Skeletal muscle tissue (tissue), 4 donors: ENCODE measurements around the gene OAS3. TPM values are rescaled to one million over a fixed set of nuclear protein-coding genes. Genes with fewer than 3 reads are reported as not detected.

Experiments
- H3K27ac ChIP-seq: one replicate; pipeline ENCODE4 v1.7.0; 2013; ENCODE audit warnings: mild to moderate bottlenecking, low read depth, low read length, inconsistent platforms
- H3K27me3 ChIP-seq, 3 donors: one replicate each; pipeline ENCODE4 v1.7.0; 2013; ENCODE audit warnings: low read length in 3 of 3; ENCODE audit not compliant: control insufficient read depth in 3 of 3, insufficient read depth in 3 of 3
- H3K36me3 ChIP-seq, 3 donors: one replicate each; pipeline ENCODE4 v1.7.0; 2013; ENCODE audit warnings: low read length in 3 of 3; ENCODE audit not compliant: control insufficient read depth in 3 of 3, insufficient read depth in 3 of 3
- H3K4me1 ChIP-seq, 3 donors: one replicate each; pipeline ENCODE4 v1.7.0; 2013; ENCODE audit warnings: low read length in 3 of 3, mild to moderate bottlenecking in 3 of 3; ENCODE audit not compliant: control insufficient read depth in 3 of 3, insufficient read depth in 3 of 3
- H3K4me3 ChIP-seq, 3 donors: one replicate each; pipeline ENCODE4 v1.7.0; 2013; ENCODE audit warnings: low read length in 3 of 3
- H3K9ac ChIP-seq, 3 donors: one replicate each; pipeline ENCODE4 v1.7.0; 2013; ENCODE audit warnings: low read length in 3 of 3, mild to moderate bottlenecking in 3 of 3, moderate library complexity in 2 of 3, low read depth in 1 of 3
- H3K9me3 ChIP-seq, 3 donors: one replicate each; pipeline ENCODE4 v1.7.0; 2013; ENCODE audit warnings: low read length in 3 of 3; ENCODE audit not compliant: control insufficient read depth in 3 of 3
- total RNA-seq: library from RNA; depleted of rRNA; stranded (reverse); fragments of >200 nt; gene quantifications from one replicate; pipeline ENCODE4 v1.2.3, GENCODE V29; 2014
- donor health status: Osteomylitis.

Gene OAS3
- total RNA-seq, result 6.3 TPM

DNA sequence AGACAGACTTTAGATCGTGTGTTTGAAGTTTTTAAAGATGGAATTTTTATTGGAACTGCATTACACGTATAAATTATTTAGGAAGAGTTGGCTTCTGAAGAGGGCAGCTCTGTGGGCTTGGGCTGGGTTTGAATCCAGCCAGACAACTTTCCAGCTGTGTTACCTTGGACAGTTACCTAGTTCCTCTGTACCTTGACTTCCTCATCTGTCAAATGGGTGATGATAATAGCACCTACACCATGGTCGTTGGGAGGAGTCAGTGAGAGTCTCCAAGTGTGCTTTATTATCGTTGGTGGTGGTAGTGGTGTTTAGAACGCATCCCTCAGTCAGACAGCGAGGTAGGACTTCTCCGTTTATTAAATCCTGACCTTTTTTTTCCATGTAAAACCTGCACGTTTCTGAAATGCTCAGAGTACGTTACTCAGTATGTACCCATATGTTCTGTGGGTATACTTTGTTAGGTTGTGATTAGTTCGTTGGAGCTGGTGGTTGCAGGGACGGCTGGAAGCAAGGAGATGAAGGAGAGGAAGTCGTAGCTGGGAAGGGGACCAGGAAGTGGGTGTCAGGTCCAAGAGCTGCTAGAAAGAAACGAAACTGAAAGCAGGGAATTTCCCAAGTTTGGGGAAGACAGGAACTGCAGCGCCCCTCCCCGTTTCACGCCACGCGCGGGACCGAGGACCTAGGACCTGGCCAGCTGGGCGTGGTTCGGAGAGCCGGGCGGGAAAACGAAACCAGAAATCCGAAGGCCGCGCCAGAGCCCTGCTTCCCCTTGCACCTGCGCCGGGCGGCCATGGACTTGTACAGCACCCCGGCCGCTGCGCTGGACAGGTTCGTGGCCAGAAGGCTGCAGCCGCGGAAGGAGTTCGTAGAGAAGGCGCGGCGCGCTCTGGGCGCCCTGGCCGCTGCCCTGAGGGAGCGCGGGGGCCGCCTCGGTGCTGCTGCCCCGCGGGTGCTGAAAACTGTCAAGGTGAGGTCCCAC, at the start of gene OAS3:
OAS3 (plus strand) TSS at position 734 of the 979 bp plus-strand sequence; CDS start at position 791, 57 bp downstream.
- Histone ChIP-seq H3K36me3 (peaks cover 0 to 2% (median 0%) of the 10 kb centered on the region in 3 donors), H3K4me3 (peak within 1 kb of the TSS; percentile 74 to 88 (median 79)), H3K27me3 (peaks cover 0 to 10% (median 0%) of the 10 kb centered on the region in 3 donors), H3K9ac (peak within 1 kb of the TSS; percentile 47 to 82 (median 81)), H3K4me1 (peaks cover 10 to 25% (median 12%) of the 10 kb centered on the region in 3 donors), H3K9me3 (no peaks in the 10 kb centered on the region), H3K27ac (peak within 1 kb of the TSS; percentile 32)

DNA sequence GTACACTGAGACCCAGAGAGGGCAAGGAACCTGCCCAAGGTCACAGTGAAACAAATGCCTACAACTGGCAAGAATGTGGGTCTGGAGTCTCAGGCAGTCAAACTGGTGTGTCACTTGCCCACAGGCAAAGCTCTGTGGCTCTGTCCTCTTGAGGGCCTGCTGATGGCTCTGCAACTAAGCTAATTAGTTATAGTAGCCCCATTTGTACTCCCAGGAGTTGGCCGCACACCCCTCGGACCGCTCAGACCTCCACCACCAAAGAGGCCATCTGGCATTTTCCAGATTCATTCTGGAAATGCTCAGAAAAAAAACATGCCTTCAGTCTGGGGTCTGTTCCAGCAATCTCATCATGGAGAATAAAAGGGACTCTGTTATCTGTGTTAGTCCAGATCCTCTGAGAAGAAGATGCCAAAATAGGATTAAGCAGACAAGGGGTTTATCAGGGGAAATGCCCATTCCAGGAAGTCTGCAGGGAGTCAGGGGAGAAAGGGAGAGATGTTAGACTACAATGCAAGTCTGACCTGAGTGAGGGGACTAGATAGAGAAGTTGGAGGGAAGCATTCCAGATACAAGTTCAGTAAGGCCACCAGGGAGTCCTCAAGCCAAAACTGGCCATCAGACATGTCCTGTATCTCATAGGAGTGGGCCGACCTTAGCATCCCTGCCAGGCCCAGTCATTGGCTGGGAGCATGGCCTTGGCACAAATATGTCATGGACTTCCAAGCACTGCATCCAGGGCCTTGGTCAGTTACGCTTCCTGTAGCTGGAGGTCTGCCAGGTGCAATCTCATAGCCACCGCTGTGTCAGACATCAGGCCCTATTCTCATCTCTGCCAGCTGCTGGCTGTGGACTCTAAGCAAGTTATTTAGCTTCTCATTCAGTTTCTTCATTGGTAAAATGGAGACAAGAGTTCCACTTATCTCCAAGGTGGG, 46.9 kb upstream of the OAS3 start:
- Histone ChIP-seq H3K4me3 (no peak overlapping the region), H3K27me3 (peaks cover 0 to 4% (median 0%) of the 10 kb centered on the region in 3 donors), H3K27ac (no peak overlapping the region), H3K36me3 (no peaks in the 10 kb centered on the region), H3K4me1 (no peaks in the 10 kb centered on the region), H3K9me3 (peaks cover 0 to 2% (median 0%) of the 10 kb centered on the region in 3 donors), H3K9ac (no peak overlapping the region)

DNA sequence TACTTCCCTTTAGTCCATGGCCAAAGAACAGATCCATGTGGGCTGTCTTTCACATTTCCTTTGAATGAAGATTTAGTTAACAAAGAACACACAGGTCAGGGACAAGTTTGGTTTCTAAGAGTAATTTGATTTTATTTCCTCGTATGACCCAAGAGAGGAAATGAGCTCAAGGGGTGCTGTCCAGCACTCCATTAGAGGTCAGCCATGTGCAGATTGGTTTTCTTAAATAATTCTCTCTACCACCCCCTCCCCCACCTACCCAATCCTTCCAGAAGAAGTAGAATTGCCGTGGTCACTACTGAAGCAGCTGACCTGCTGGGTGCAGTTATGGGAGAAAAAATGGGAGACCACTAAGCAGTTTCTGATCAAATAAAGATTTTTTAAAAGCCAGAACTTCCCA, 45.4 kb upstream of the OAS3 start:
- H3K27ac ChIP-seq, result no peak overlapping the region
- H3K4me1 ChIP-seq, result no peaks in the 10 kb centered on the region
- H3K27me3 ChIP-seq, result peaks cover 0 to 12% (median 0%) of the 10 kb centered on the region in 3 donors
- no peak overlapping the region for H3K4me3 ChIP-seq
- H3K9ac ChIP-seq, result no peak overlapping the region
- no peaks in the 10 kb centered on the region for H3K9me3 ChIP-seq
- no peaks in the 10 kb centered on the region for H3K36me3 ChIP-seq

DNA sequence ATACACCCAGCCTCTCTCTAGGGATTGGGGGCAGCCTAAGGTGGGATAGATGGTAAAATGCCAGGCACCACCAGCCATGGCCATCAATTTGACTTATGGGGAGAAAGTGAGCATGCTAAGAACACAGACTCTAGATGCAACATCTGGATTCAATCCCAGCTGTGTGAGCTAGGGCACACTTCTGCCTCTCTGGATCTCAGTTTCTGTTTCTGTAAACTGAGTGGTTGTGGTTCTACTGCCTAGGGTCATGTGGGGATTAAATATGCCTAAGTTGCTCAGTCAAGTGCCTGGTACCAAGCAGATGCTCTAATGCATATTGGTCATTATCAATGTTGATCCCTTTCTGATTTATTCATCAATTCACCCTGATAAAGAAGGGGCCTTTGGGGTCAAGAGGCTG, 44.1 kb upstream of the OAS3 start:
- no peaks in the 10 kb centered on the region for H3K9me3 ChIP-seq

GRCh38 chr12:112898380-112898779, 39.9 kb upstream of the OAS3 start:
- peaks cover 0 to 19% (median 0%) of the 10 kb centered on the region in 3 donors for H3K27me3 ChIP-seq

More for the DNA sequence above, 44.1 kb upstream of the OAS3 start:
- H3K27ac ChIP-seq, result no peak overlapping the region
- no peaks in the 10 kb centered on the region for H3K4me1 ChIP-seq
- no peaks in the 10 kb centered on the region for H3K36me3 ChIP-seq
- H3K4me3 ChIP-seq, result no peak overlapping the region
- no peak overlapping the region for H3K9ac ChIP-seq
- peaks cover 0 to 22% (median 0%) of the 10 kb centered on the region in 3 donors for H3K27me3 ChIP-seq

DNA sequence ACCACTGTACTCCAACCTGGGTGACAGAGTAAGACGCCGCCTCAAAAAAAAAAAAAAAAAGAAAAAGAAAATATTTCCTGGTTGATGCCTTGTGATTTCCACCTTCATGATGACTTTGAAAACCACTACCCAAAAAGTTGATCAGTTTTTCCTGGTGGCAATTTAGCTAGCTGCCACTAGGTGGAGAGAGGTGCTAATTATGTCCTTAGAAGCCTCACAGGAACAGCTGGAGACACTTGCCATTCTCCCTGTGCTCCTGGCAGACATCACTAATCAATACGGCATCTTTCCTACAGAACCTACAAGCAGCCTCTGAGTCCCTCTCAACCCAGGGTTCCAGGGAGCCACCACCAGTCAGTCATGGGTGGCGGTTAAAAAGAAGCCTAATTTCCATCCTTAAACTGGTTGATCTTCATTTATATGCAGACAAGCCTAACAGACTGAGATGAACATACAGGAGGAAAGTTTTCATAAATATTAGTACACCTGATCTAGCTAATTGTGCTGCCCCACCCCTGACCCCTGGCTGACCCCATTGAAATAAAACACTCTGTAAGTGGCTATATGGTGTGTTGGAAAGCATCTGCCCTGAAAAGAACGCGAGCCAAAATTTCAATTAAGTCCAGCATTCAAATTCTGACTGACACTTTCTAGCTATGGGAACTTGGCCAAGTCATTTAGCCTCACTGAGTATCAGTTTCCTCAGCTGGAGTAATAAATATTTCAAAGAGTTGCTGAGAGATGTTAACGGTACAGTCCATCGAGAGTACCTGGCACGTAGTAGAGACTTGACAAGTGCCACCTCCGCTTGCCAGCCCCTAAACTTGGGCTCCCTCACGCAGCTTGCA, 37.8 kb upstream of the OAS3 start:
- Histone ChIP-seq H3K36me3 (no peaks in the 10 kb centered on the region), H3K4me1 (no peaks in the 10 kb centered on the region), H3K27me3 (peaks cover 0 to 19% (median 0%) of the 10 kb centered on the region in 3 donors), H3K9ac (no peak overlapping the region), H3K4me3 (no peak overlapping the region), H3K9me3 (no peaks in the 10 kb centered on the region), H3K27ac (no peak overlapping the region)

More at GRCh38 chr12:112898380-112898779, 39.9 kb upstream of the OAS3 start:
- no peak overlapping the region for H3K27ac ChIP-seq
- H3K4me3 ChIP-seq, result no peak overlapping the region
- H3K36me3 ChIP-seq, result no peaks in the 10 kb centered on the region
- no peaks in the 10 kb centered on the region for H3K4me1 ChIP-seq
- H3K9me3 ChIP-seq, result no peaks in the 10 kb centered on the region
- H3K9ac ChIP-seq, result no peak overlapping the region

DNA sequence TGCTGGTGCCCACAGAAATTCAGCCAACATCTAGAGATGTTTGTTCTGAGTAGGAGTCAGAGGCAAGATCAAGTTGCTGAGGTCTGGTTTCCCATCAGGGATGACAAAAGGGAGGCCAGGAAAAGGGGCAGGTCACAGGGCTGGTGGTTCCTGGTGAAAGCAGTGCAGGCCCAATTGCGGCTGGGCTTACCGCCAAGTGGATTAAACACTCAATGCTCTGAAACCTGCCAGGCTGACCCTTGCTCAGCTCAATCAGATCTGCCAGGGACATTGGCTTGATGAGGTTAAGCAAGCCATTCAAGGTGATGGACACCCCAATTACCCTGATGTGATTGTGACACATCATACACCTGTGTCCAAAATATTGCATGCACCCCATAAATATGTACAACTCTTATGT, 37.0 kb upstream of the OAS3 start:
- Histone ChIP-seq H3K27me3 (peaks cover 0 to 19% (median 0%) of the 10 kb centered on the region in 3 donors), H3K27ac (no peak overlapping the region), H3K4me1 (peaks cover 0 to 2% (median 0%) of the 10 kb centered on the region in 3 donors), H3K9me3 (no peaks in the 10 kb centered on the region), H3K4me3 (no peak overlapping the region), H3K36me3 (no peaks in the 10 kb centered on the region), H3K9ac (no peak overlapping the region)

DNA sequence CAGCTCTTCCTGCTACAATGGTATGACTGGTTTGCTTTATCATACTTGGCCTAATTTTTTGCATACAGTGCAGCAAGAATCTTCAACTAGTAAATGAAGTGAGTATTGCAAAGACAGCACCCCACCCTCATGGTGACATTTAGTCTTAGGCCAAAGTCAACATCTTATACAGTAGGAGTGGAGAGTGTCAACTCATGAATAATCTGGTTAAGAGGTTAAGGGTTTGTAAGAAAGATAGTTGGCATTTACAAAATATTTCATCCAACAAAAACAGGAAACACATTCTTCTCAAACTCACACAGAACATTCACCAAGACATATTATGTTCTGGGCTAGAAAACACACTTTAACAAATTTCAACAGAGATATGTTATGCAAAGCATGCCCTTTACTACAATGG, 33.7 kb upstream of the OAS3 start:
- no peaks in the 10 kb centered on the region for H3K9me3 ChIP-seq
- H3K9ac ChIP-seq, result no peak overlapping the region
- no peak overlapping the region for H3K27ac ChIP-seq
- no peaks in the 10 kb centered on the region for H3K27me3 ChIP-seq
- no peaks in the 10 kb centered on the region for H3K36me3 ChIP-seq
- peaks cover 5 to 9% (median 8%) of the 10 kb centered on the region in 3 donors for H3K4me1 ChIP-seq
- H3K4me3 ChIP-seq, result no peak overlapping the region

DNA sequence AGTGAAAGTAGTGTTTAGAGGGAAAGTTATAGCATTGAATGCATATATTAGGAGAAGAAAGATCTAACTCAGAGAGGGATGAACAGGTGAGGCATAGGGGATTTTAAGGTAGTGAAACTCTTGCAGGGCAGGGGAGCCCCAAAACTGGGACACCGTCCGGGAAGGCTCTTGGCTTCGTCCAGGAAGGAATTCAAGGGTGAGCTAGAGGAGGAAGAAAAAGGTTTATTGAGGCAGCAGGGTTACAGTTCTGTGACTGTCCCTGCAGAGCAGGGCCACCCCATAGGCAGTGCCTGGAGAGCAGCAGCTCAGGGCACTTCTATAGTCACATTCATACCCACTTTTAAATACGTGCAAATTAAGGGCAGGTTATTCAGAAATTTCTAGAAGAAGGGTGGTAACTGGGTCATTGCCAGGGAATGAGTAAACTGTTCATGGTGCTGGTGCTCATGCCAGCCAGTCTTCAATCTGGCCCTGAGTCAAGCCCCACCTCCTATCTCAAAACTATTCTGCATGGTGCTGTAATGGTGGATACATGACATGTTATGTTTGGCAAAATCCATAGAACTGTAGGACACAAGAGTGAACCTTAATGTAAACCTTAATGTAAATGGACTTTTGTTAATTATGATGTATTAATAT, 32.7 kb upstream of the OAS3 start:
- H3K36me3 ChIP-seq, result no peaks in the 10 kb centered on the region
- H3K9ac ChIP-seq, result no peak overlapping the region
- H3K4me1 ChIP-seq, result peaks cover 5 to 9% (median 8%) of the 10 kb centered on the region in 3 donors
- H3K27me3 ChIP-seq, result no peaks in the 10 kb centered on the region
- no peaks in the 10 kb centered on the region for H3K9me3 ChIP-seq
- H3K4me3 ChIP-seq, result no peak overlapping the region
- H3K27ac ChIP-seq, result no peak overlapping the region
